Measurements from ENCODE around the gene COA1. TPM values are rescaled to one million over a fixed set of nuclear protein-coding genes. Genes with fewer than 3 reads are reported as not detected.

COA1 gene
- total and polyA plus RNA-seq, 9 donors, result 33.2 to 67.7 (median 51.7) TPM

DNA sequence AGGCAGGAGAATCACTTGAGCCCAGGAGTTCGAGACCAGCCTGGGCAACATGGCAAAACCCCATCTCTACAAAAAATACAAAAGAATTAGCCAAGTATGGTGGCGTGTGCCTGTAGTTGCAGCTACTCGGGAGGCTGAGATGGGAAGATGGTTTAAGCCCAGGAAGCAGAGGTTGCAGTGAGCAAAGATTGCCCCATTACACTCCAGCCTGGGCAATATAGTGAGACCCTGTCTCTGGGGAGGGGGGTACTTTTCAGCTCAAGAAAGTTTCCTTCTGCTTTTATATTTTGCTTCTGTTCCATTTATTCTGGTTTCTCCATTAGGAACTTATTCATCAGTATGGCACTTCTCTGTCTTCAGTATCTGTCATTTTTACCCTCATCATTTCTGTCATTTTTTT lies 48.6 kb downstream of the COA1 start:
- Histone ChIP-seq H3K4me3 (no peak overlapping the region), H3K4me1 (ENCODE audit: insufficient read depth) (peaks cover 3% of the 10 kb centered on the region), H3K9me3 (no peaks in the 10 kb centered on the region), H3K27me3 (no peaks in the 10 kb centered on the region), H3K27ac (no peak overlapping the region), H3K36me3 (no peaks in the 10 kb centered on the region)
- DNase-seq, result no peak
- intact Hi-C loops (cut with DNase I), result no loop called here
- TF ChIP-seq, protein P1, sequence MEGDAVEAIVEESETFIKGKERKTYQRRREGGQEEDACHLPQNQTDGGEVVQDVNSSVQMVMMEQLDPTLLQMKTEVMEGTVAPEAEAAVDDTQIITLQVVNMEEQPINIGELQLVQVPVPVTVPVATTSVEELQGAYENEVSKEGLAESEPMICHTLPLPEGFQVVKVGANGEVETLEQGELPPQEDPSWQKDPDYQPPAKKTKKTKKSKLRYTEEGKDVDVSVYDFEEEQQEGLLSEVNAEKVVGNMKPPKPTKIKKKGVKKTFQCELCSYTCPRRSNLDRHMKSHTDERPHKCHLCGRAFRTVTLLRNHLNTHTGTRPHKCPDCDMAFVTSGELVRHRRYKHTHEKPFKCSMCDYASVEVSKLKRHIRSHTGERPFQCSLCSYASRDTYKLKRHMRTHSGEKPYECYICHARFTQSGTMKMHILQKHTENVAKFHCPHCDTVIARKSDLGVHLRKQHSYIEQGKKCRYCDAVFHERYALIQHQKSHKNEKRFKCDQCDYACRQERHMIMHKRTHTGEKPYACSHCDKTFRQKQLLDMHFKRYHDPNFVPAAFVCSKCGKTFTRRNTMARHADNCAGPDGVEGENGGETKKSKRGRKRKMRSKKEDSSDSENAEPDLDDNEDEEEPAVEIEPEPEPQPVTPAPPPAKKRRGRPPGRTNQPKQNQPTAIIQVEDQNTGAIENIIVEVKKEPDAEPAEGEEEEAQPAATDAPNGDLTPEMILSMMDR (IDR thresholded peaks at IDR 0.05), result no peak
- TF ChIP-seq EP300 (IDR thresholded peaks at IDR 0.05) (no peak), POLR2A (IDR thresholded peaks at IDR 0.05) (no peak)
- 96 to 98% (median 97%) methylated on average over 3 of the region's 3 CpGs for WGBS, 3 donors

DNA sequence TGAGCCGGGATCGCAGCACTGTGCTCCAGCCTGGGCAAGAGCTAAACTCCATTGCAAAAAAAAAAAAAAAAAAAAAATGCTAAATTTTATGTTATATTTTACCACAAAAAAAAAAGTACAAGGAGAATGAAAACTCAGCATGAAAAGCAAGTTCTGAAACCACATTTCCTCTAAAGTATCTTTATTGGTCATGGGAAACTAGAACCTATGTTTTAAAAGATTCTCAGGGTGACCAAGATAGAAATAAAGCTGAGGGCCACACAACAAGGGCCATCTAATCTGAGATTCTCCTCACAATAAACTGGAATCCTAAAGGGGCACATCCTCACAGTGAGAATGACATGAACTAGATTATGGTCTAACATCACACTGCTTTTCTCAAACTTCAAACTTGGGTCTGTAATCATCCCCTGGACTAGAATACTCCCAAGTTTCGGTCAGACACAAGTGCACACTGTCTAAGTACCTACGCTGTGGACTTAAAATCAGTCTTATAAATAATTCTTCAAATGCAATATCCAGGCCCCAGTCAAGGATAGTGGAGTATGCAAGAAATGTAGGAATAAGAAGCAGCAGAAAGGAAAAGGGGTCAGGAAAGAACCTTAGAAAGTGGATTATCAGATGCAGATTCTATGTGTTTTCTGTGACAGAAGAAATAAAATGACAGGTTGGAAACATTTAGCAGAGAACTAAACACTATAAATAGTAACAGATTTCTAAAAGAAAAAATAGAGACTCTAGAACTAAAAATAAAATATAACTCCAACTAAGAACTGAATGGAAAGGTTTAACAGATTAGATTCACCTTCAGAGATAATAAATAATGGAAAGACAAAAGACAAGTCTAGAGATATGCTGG lies 49.9 kb downstream of the COA1 start:
- WGBS, 3 donors, result 85 to 89% (median 86%) methylated on average over 4 of the region's 4 CpGs
- Histone ChIP-seq H3K36me3 (no peaks in the 10 kb centered on the region), H3K4me1 (ENCODE audit: insufficient read depth) (peaks cover 3% of the 10 kb centered on the region), H3K27ac (no peak overlapping the region), H3K9me3 (no peaks in the 10 kb centered on the region), H3K27me3 (no peaks in the 10 kb centered on the region), H3K4me3 (no peak overlapping the region)
- no peak for TF ChIP-seq EP300 (IDR thresholded peaks at IDR 0.05)
- no peak for TF ChIP-seq POLR2A (IDR thresholded peaks at IDR 0.05)
- TF ChIP-seq, protein P1 (IDR thresholded peaks at IDR 0.05), result no peak
- intact Hi-C loops (cut with DNase I), result no loop called here
- DNase-seq, result no peak

DNA sequence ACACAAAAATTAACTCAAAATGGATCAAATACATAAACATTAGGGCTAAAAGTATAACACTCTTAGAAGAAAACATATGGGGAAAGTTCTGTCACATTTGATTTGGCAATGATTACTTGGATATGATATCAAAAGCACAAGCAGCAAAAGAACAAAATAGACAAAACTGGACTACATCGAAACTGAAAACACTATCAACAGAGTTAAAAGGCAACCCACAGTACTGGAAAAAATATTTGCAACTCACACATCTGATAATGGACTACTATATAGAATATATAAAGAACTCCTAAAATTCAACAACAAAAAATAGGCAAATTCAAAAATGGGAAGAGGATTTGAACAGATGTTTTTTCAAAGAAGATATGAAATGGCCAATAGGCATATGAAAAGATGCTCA lies 51.0 kb downstream of the COA1 start:
- Histone ChIP-seq H3K36me3 (no peaks in the 10 kb centered on the region), H3K4me3 (no peak overlapping the region), H3K27ac (no peak overlapping the region), H3K9me3 (no peaks in the 10 kb centered on the region), H3K27me3 (no peaks in the 10 kb centered on the region), H3K4me1 (ENCODE audit: insufficient read depth) (peaks cover 5% of the 10 kb centered on the region)
- 27 to 60% (median 39%) methylated on average over 1 of the region's 1 CpG for WGBS, 3 donors
- intact Hi-C loops (cut with DNase I), result no loop called here
- TF ChIP-seq POLR2A (IDR thresholded peaks at IDR 0.05) (no peak), EP300 (IDR thresholded peaks at IDR 0.05) (no peak)
- TF ChIP-seq, protein P1 (IDR thresholded peaks at IDR 0.05), result no peak
- no peak for DNase-seq

DNA sequence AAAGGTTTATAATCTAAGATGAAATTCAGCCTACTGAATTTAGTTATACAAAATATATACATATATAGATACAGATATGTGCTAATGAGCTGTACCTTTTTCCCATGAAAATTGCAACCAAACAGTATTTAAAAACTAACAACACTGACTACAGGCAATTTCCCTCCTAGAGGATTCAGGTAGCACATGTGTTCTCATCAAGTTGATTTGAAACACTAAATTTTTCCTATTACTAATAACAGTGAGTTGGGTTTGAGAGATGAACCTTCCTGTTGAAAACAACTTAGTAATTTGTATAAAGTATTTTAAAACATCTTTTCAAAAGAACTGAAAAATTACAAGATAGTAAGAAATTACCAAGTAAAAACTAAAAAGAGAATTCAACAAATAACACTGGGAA lies 51.5 kb downstream of the COA1 start:
- no peak for TF ChIP-seq POLR2A (IDR thresholded peaks at IDR 0.05)
- TF ChIP-seq EP300 (IDR thresholded peaks at IDR 0.05), result no peak
- TF ChIP-seq, protein P1 (IDR thresholded peaks at IDR 0.05), result no peak
- peaks cover 5% of the 10 kb centered on the region for H3K4me1 ChIP-seq (ENCODE audit: insufficient read depth)
- H3K9me3 ChIP-seq, result no peaks in the 10 kb centered on the region
- no peak overlapping the region for H3K4me3 ChIP-seq
- H3K27me3 ChIP-seq, result no peaks in the 10 kb centered on the region
- H3K36me3 ChIP-seq, result no peaks in the 10 kb centered on the region
- DNase-seq, result no peak
- intact Hi-C loops (cut with DNase I), result no loop called here
- H3K27ac ChIP-seq, result no peak overlapping the region

Data from ovary (tissue), 9 donors.